GM20431 (cell line): ENCODE results near the gene COL6A1.
"Not testable (repeated sequence)": the region's sequence is repeated elsewhere in the genome, so short reads cannot be mapped to it uniquely, and the experiment has no call there.

Experiments
- in situ Hi-C: fragments of 300-500 bp; cut with MseI, MboI; formaldehyde crosslinking; loops from one replicate; pipeline ENCODE4 v1.15.0; 2020; ENCODE audit warnings: low sequenced_read_pairs; ENCODE audit not compliant: unreplicated experiment

Gene COL6A1

DNA sequence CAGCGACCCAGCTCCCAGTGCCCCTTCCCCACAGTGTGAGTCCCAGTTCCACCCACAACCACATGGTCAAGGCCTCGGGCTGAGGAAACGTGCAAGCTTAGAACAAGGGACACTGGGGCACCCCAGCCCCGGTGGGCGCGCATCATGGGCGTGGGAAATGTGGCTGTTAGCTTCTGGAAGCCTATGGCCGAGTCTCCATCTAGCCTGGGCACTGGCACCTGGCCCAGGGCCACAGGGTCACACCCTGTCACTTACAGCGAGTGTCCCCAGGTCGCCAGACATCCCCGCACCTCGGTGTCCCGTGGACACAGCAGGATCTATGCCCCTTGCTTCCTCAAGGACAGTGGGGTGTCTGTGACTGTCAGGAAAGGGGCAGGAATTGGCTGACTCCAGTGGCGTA is 37.0 kb upstream of the COL6A1 start:
- in situ Hi-C loops, result no loop called here

DNA sequence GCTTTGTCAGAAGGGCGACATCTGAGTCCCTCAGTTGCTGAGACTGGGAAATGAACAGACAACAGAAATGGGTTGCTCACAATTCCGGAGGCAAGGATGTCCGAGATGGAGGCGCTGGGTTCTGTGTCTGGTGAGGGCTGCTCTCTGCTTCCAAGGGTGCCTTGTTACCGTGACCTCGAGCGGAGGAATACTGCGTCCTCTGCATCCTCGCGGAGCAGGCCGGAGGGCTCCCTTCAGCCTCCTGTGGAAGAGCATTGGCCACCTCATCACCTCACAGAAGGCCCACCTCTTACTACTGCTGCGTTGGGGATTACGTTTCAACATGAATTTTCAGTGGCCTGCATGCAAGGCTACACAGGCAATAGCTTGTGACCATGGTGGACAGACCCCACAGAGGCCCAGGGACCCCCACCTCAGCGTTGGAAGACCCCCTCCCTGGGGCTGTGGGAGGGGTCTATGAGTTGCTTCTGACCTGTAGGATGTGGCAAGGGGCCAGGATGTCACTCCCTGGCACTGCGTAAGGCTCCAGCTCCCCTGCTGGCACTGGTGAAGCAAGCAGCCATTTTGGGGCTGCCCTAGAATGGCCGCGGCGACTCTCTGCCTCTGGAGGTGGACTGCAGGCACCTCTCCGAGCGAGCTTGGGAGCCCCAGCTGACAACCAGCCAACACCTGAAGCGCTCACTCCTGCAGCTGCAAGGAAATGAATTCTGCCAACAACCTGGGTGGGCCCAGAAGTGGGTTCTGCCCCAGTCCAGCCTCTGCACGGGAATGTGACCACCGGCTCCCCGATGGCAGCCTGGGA is 36.3 kb upstream of the COL6A1 start:
- in situ Hi-C loops, result no loop called here

- in situ Hi-C loops, result no loop called here
These were observed 35.7 kb upstream of the COL6A1 start for GRCh38 chr21:45945868-45946210.

DNA sequence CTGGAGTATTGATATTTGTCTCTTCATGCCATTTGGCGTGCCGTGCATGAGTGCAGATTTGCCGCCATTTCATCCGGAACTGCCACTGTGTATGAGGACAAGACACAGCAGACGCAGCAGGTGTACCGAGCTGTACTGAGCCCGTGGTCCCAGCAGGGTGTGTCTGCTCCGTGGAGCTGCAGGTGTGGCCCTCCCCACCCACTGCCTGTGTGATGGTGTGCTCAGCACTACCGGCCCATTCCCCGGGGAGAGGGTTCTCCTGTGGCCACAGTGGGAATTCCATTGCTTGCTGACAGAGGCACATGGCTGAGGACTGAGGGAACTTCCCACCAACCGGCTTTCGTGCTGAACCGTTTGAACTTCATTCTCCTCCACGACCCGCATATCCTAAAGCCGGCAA is 34.3 kb upstream of the COL6A1 start:
- in situ Hi-C loops, result no loop called here

GRCh38 chr21:45947716-45948255 is 33.8 kb upstream of the COL6A1 start:
- in situ Hi-C loops, result no loop called here

DNA sequence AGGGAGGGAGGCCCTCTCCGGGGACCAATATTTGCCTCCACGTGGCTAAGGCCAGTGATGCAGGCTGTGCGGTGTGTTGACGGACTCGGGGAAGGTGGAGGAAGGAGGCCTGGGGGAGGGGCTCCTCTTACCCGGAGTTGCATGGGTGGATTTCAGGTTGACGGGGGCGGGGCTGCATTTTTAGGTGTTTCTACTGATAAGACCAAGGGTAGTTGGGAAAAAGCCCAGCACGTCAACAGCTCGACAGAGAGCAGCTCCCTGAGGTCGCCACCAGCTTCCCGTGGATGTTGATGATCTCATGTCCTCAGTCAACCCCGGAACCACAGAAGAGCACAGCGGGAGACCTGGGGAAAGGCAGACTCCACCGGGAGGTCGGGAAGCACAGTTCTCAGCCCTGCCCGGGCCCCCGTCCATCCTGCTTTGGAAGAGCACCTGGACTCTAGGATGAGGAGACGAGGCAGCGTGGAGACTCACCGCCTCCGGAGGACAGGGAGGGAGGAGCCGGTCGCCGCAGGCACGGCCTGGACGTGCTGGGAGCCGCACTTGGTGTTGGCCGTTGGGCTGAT is 32.9 kb upstream of the COL6A1 start:
- in situ Hi-C loops, result no loop called here

- in situ Hi-C loops, result no loop called here
These were observed 31.4 kb upstream of the COL6A1 start for GRCh38 chr21:45949928-45950739.

GRCh38 chr21:45950740-45951515 is 30.6 kb upstream of the COL6A1 start:
- in situ Hi-C loops, result no loop called here

- in situ Hi-C loops, result no loop called here
These were observed 29.9 kb upstream of the COL6A1 start for GRCh38 chr21:45951676-45952075.

DNA sequence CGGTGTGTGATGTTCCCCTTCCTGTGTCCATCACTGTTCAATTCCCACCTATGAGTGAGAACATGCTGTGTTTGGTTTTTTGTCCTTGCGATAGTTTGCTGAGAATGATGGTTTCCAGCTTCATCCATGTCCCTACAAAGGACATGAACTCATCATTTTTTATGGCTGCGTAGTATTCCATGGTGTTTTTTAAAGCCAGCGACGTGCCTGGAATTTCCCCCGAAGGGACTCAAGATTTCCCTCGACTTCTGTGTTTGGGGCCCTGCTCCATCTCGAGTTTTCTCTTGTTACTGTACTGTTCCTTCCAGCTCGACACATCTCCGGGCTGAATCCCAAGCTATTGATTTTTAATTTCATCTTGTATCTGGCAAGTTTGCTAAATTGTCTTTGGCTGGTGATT is 29.0 kb upstream of the COL6A1 start:
- in situ Hi-C loops, result not testable (repeated sequence)

DNA sequence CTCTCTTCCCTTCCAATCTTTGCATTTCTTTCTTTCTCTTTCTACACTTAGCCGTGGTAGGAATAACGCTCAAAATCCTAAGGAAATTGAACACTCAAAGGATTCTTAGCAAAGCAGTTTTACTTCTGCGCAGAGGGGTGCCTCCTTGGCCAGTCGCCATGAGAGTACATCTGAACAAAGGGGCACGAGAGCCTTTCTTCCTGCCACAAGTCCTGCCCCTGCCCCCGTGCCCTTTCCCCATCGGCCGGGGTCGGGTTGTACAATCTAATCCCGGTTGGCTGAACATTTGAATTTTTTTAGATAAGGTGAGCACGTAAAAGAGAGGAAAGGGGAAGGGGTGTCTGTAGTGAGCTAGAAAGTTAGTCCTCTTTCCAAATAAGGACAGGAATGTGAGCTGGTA is 28.6 kb upstream of the COL6A1 start:
- in situ Hi-C loops, result no loop called here

GRCh38 chr21:45954261-45954660 is 27.3 kb upstream of the COL6A1 start:
- in situ Hi-C loops, result no loop called here

- in situ Hi-C loops, result no loop called here
These were observed 26.6 kb upstream of the COL6A1 start for GRCh38 chr21:45954921-45955320.

- in situ Hi-C loops, result no loop called here
These were observed 24.0 kb upstream of the COL6A1 start for GRCh38 chr21:45957551-45957950.

DNA sequence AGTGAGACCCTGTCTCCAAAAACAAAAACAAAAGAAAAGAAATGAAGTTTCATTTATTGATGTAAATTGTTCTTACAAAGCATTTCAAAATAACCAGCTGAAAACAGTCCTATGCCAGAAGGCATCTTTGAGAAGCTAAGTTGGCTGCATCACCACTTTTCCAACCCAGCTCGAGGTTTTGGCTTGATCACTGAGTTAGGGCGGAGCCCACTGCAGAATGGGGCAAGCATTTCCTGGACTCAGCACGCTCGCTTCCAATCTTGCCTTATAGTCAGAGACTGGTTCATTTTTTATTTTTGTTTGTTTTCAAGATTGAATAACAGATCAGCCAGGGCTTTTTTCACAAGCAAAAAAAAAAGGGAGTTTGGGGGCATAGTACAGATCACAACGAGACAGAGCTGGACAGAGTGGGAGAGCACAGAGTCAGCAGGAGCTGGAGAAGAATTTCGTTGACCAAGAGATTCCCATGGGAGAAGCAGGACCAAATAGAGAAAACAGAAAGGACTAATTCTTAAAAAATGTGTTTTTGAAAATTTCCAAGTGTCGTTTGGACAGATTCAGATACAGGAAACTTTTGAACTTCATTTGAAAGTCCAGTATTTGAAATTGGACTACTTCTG is 23.5 kb upstream of the COL6A1 start:
- in situ Hi-C loops, result no loop called here

DNA sequence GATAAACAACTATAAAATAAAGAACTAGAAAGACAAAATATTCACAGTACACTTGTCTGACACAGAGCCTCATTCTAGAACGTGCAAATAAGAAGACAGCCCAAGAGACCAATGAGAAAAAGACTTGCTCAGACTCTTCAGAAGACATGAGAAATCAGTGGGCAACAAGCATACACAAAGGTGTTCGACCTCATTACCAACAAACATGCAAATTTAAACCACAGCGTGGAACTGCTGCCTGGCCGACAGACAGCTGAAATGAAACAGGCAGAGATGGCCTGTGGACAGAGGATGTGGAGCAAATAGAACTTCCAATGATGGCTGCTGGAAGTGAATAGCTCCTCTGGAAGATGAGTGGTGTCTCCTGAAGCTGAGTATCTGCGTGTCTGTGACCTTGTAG is 22.4 kb upstream of the COL6A1 start:
- in situ Hi-C loops, result no loop called here

DNA sequence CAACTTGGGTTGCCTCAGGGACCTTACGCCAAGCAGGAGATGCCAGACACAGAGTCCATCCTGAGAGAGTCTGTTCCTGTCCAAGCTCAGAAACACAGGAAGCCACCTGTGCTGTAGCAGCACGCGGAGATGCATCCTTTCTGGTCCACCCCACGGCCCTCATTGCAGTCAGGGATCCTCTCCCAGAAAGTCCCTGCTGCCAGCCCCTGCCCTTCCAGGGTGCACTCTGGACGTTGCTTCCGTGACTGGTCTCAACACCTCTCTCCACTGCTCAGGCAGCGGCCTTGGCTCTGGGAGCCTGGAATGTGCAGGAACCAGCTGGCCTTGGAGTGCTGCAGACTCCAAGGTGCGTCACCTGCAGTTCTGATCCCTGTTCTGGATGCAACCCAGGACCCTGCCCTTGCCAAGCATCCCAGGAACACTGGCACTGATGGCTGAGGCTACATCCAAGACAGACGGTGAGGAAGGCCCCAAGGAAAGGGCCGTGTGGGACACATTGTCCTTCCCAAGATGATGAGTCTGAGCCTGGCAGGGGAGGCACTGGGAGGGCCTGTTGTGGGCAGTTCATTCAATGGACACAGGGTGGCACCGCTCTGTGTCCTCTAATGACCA is 21.7 kb upstream of the COL6A1 start:
- in situ Hi-C loops, result no loop called here

DNA sequence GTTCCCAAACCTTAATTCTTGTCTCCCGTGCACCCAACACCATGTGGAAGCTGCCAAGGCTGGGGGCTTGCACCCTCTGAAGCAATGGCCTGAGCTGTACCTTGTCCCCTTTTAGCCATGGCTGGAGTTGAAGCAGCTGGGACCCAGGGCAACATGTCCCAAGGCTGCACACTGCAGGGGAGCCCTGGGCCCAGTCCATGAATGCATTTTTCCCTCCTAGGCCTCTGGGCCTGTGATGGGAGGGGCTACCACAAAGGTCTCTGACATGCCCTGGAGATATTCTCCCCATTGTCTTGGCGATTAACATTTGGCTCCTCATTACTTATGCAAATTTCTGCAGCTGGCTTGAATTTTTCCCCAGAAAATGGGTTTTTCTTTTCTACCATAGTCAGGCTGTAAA is 20.2 kb upstream of the COL6A1 start:
- in situ Hi-C loops, result not testable (repeated sequence)

GRCh38 chr21:45962531-45963231 is 18.9 kb upstream of the COL6A1 start:
- in situ Hi-C loops, result no loop called here
